ENCODE measurements around the gene PAFAH1B1. TPM values are rescaled to one million over a fixed set of nuclear protein-coding genes. Genes with fewer than 3 reads are reported as not detected.
A peak's percentile ranks its signal among the peaks of the same experiment; 100 is the strongest.

The PAFAH1B1 gene
- polyA plus RNA-seq, 2 of the 4 experiments (the other 2 are of a cell fraction) = 122 to 197 TPM

DNA sequence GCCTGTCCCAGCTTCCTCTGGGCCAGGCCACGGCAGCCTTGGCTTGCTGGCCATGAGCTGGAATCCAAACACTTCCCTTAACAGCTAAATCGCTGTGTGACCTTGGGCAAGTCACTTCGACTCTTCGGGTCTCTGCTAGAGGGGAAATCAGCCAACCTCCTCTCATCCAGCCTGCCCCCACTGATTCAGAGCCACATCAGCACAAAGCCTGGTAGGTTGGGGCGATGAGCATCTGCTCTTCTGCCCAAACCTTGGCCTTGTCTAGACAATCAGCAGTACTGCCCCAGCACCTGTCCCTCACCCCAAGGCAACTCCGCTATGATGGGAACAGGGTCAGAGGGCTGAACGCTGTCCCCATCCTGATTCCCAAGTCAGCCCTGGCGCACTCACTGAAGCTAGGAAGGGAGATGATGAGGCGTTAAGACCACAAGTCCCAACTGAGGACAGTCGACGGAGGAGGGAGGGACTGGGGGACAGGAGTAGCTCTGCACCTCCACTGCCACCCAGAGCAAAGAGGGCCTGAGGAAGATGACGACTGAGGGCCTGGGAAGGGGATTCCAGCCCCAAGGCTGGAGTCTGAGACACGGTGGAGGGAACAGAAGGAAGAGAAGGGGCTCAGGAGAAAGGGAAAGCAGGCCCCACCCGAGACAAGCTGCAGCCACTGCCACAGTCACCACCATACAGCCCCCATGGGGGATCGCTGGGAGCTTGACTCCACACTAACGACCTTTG lies 116.8 kb downstream of the PAFAH1B1 start:
- no peaks in the 10 kb centered on the region for H3K9me3 ChIP-seq
- WGBS (ENCODE audit: missing lambda C conversion rate) = 29% methylated on average over 15 of the region's 16 CpGs
- DNase-seq (ENCODE audit: low read depth in 1 of 2, low spot score in 1 of 2) = no peak
- peak overlapping the region; percentile 95 for H3K4me2 ChIP-seq
- ChIA-PET CTCF (interaction anchor here (1.0 to 2.2 kb wide), 6 partner anchors 14 to 328 kb away, joined by 4 to 7 read pairs (median 5); no protein-coding TSS in a partner anchor), POLR2A (interaction anchor here (0.5 kb wide), 1 partner anchor 25 kb away, joined by 5 read pairs; no protein-coding TSS in a partner anchor)
- peak overlapping the region; percentile 95 to 96 for H3K27ac ChIP-seq
- H3K4me3 ChIP-seq = peak overlapping the region; percentile 96
- peaks cover 56% of the 10 kb centered on the region for H3K4me1 ChIP-seq
- peak; percentile 50; the same call in 1 of the 2 replicates for TF ChIP-seq REST (IDR thresholded peaks at IDR 0.05)
- no peak for TF ChIP-seq HOXA7 (CRISPR knock-in tag; IDR thresholded peaks at IDR 0.05)
- peak in 1 of 2 experiments; percentile 1; a peak in 1 of 6 replicates for ATAC-seq
- no peak for FAIRE-seq

GRCh38 chr17:2710803-2711607 lies 117.6 kb downstream of the PAFAH1B1 start:
- FAIRE-seq = no peak
- ChIA-PET POLR2A (no interaction called here), CTCF (interaction anchor here (0.8 to 2.2 kb wide), 7 partner anchors 14 to 329 kb away, joined by 3 to 7 read pairs (median 5); no protein-coding TSS in a partner anchor)
- Histone ChIP-seq H3K4me3 (peak overlapping the region; percentile 96), H3K27ac (peak overlapping the region; percentile 95 to 96), H3K4me2 (peak overlapping the region; percentile 95), H3K9me3 (no peaks in the 10 kb centered on the region), H3K4me1 (peaks cover 49% of the 10 kb centered on the region)
- 3% methylated on average over 12 of the region's 82 CpGs for WGBS (ENCODE audit: missing lambda C conversion rate)
- peak; percentile 1 to 9; a peak in 3 of 6 replicates for ATAC-seq
- no peak for DNase-seq (ENCODE audit: low read depth in 1 of 2, low spot score in 1 of 2)
- TF ChIP-seq POLR2AphosphoS2 (conservative IDR thresholded peaks at IDR 0.05; ENCODE audit: low read length) (no peak), MAFK (IDR thresholded peaks at IDR 0.05; ENCODE audit: partially characterized antibody) (no peak), POLR2A (IDR thresholded peaks at IDR 0.05; ENCODE audit: low read length) (no peak), ZSCAN20 (CRISPR knock-in tag; IDR thresholded peaks at IDR 0.05) (no peak), KDM5A (IDR thresholded peaks at IDR 0.05) (no peak), FOSB (CRISPR knock-in tag; IDR thresholded peaks at IDR 0.05) (no peak), MAX (IDR thresholded peaks at IDR 0.05) (peak; percentile 47), EHF (CRISPR knock-in tag; IDR thresholded peaks at IDR 0.05) (no peak), TFCP2L1 (CRISPR knock-in tag; IDR thresholded peaks at IDR 0.05) (0 out of 2 replicates have a peak, but pooled peaks have one; percentile 54), BHLHE40 (IDR thresholded peaks at IDR 0.05; ENCODE audit: low read depth, low read length) (peak; percentile 51; the same call in 1 of the 2 replicates), NPAS2 (CRISPR knock-in tag; IDR thresholded peaks at IDR 0.05; ENCODE audit: borderline replicate concordance) (peak; percentile 55), ZNF302 (CRISPR knock-in tag; IDR thresholded peaks at IDR 0.05) (no peak), HDAC2 (IDR thresholded peaks at IDR 0.05) (no peak), NR3C1 (IDR thresholded peaks at IDR 0.05) (no peak), REST (IDR thresholded peaks at IDR 0.05) (no peak), GATA3 (IDR thresholded peaks at IDR 0.05; ENCODE audit: borderline replicate concordance) (no peak), JUNB (IDR thresholded peaks at IDR 0.05) (no peak), HEYL (CRISPR knock-in tag; IDR thresholded peaks at IDR 0.05) (no peak), RAD21 (conservative IDR thresholded peaks at IDR 0.05 in 1 of 2, IDR thresholded peaks at IDR 0.05 in 1 of 2) (no peak), RARB (CRISPR knock-in tag; IDR thresholded peaks at IDR 0.05) (no peak), MYC (IDR thresholded peaks at IDR 0.05; ENCODE audit: borderline replicate concordance, low read length) (peak; percentile 58; the same call in 1 of the 2 replicates), CHD2 (IDR thresholded peaks at IDR 0.05; ENCODE audit: low read length, partially characterized antibody) (no peak), HOXA7 (CRISPR knock-in tag; IDR thresholded peaks at IDR 0.05) (no peak), RCOR1 (IDR thresholded peaks at IDR 0.05; ENCODE audit: low read depth, low read length) (no peak)
- TF ChIP-seq, protein P1, sequence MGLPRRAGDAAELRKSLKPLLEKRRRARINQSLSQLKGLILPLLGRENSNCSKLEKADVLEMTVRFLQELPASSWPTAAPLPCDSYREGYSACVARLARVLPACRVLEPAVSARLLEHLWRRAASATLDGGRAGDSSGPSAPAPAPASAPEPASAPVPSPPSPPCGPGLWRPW (IDR thresholded peaks at IDR 0.05) = no peak
- TF ChIP-seq, protein P2, sequence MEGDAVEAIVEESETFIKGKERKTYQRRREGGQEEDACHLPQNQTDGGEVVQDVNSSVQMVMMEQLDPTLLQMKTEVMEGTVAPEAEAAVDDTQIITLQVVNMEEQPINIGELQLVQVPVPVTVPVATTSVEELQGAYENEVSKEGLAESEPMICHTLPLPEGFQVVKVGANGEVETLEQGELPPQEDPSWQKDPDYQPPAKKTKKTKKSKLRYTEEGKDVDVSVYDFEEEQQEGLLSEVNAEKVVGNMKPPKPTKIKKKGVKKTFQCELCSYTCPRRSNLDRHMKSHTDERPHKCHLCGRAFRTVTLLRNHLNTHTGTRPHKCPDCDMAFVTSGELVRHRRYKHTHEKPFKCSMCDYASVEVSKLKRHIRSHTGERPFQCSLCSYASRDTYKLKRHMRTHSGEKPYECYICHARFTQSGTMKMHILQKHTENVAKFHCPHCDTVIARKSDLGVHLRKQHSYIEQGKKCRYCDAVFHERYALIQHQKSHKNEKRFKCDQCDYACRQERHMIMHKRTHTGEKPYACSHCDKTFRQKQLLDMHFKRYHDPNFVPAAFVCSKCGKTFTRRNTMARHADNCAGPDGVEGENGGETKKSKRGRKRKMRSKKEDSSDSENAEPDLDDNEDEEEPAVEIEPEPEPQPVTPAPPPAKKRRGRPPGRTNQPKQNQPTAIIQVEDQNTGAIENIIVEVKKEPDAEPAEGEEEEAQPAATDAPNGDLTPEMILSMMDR (IDR thresholded peaks at IDR 0.05) = no peak
